GM12891 (cell line): ENCODE data around the gene TMC6.

ENCODE experiments used
- PAX5 ChIP-seq: IDR thresholded peaks from 2 replicates; pipeline ENCODE4 v1.6.1; 2011; ENCODE audit warnings: low read length, moderate library complexity, mild to moderate bottlenecking; ENCODE audit not compliant: insufficient read depth, severe bottlenecking
- POLR2A ChIP-seq: IDR thresholded peaks from 2 replicates; pipeline ENCODE4 v1.6.1; 2011; ENCODE audit warnings: low read depth, low read length, control low read depth
- POLR2AphosphoS5 ChIP-seq: IDR thresholded peaks from 2 replicates; pipeline ENCODE4 v1.6.1; 2011; ENCODE audit warnings: low read depth, low read length, control low read depth
- POU2F2 ChIP-seq: IDR thresholded peaks from 2 replicates; pipeline ENCODE4 v1.6.1; 2011; ENCODE audit warnings: low read depth, mild to moderate bottlenecking, control low read depth, low read length, moderate library complexity
- SPI1 ChIP-seq: IDR thresholded peaks from 2 replicates; pipeline ENCODE4 v1.6.1; 2011; ENCODE audit warnings: low read depth, low read length, control low read depth
- TAF1 ChIP-seq: IDR thresholded peaks from 2 replicates; pipeline ENCODE4 v1.6.1; 2011; ENCODE audit warnings: low read depth, low read length, control low read depth

GRCh38 chr17:78117027-78117981 lies 11.3 kb downstream of the TMC6 start:
- TF ChIP-seq POLR2AphosphoS5 (no peak), SPI1 (no peak), POLR2A (no peak), TAF1 (no peak), POU2F2 (no peak), PAX5 (no peak)
